NCI-H526 treated with DMSO at 0.1 percent for 48 hours (cell line): ENCODE measurements around the gene CD3D.
A peak's percentile ranks its signal among the peaks of the same experiment; 100 is the strongest.
"Not testable (repeated sequence)": the region's sequence is repeated elsewhere in the genome, so short reads cannot be mapped to it uniquely, and the experiment has no call there.

Experiments used
- DNase-seq: peaks from one replicate; lab custom pipeline; 2025; lab: John Stamatoyannopoulos, UW

CD3D gene

GRCh38 chr11:118339281-118339961, 3.1 kb downstream of the CD3D start:
- no peak for DNase-seq

- DNase-seq, result no peak
Observed at GRCh38 chr11:118338637-118339061, 3.9 kb downstream of the CD3D start.

GRCh38 chr11:118334745-118335144, 7.8 kb downstream of the CD3D start:
- DNase-seq, result no peak

- no peak for DNase-seq
Observed at GRCh38 chr11:118328745-118329144, 13.8 kb downstream of the CD3D start.

GRCh38 chr11:118325283-118325682, 17.2 kb downstream of the CD3D start:
- DNase-seq, result no peak

GRCh38 chr11:118322721-118323120, 19.8 kb downstream of the CD3D start:
- no peak for DNase-seq

GRCh38 chr11:118321386-118322082, 21.0 kb downstream of the CD3D start:
- peak; percentile 52 for DNase-seq

- DNase-seq, result no peak
Observed at GRCh38 chr11:118320515-118320914, 22.0 kb downstream of the CD3D start.

- no peak for DNase-seq
Observed at GRCh38 chr11:118319337-118319707, 23.2 kb downstream of the CD3D start.

GRCh38 chr11:118318581-118319336, 23.7 kb downstream of the CD3D start:
- DNase-seq, result no peak

- no peak for DNase-seq
Observed at GRCh38 chr11:118318124-118318523, 24.4 kb downstream of the CD3D start.

GRCh38 chr11:118314988-118315411, 27.5 kb downstream of the CD3D start:
- peak; percentile 61 for DNase-seq

- no peak for DNase-seq
Observed at GRCh38 chr11:118313242-118313641, 29.3 kb downstream of the CD3D start.

GRCh38 chr11:118312328-118312727, 30.2 kb downstream of the CD3D start:
- no peak for DNase-seq

- DNase-seq, result no peak
Observed at GRCh38 chr11:118311518-118311917, 31.0 kb downstream of the CD3D start.

- no peak for DNase-seq
Observed at GRCh38 chr11:118310781-118311485, 31.6 kb downstream of the CD3D start.

- no peak for DNase-seq
Observed at GRCh38 chr11:118310271-118310670, 32.2 kb downstream of the CD3D start.

GRCh38 chr11:118308995-118309528, 33.4 kb downstream of the CD3D start:
- not testable (repeated sequence) for DNase-seq

- no peak for DNase-seq
Observed at GRCh38 chr11:118306556-118306955, 35.9 kb downstream of the CD3D start.

GRCh38 chr11:118305726-118306125, 36.8 kb downstream of the CD3D start:
- DNase-seq, result no peak

- no peak for DNase-seq
Observed at GRCh38 chr11:118304568-118305248, 37.8 kb downstream of the CD3D start, which contains the start of gene CD3E. Gene CD3E (plus strand): TSS chr11:118304730. CDS start chr11:118304953, 223 bp downstream.
